ENCODE data around the gene RXRA. TPM values are rescaled to one million over a fixed set of nuclear protein-coding genes. Genes with fewer than 3 reads are reported as not detected.

Gene RXRA
- total RNA-seq, 1 donor: 26.4 TPM

- no peak overlapping the region for H2AFZ ChIP-seq (ENCODE audit: low read length)
- no peaks in the 10 kb centered on the region for H3K36me3 ChIP-seq (ENCODE audit: insufficient read depth, low read length)
- H3K27me3 ChIP-seq (ENCODE audit: insufficient read depth, low read length): no peaks in the 10 kb centered on the region
- H3K79me2 ChIP-seq (ENCODE audit: insufficient read depth, low read length): no peaks in the 10 kb centered on the region
- no peak for DNase-seq (ENCODE audit: insufficient read length, low spot score, missing footprints)
- H3K4me3 ChIP-seq (ENCODE audit: insufficient read depth, low read length): no peak overlapping the region
- H3K4me2 ChIP-seq (ENCODE audit: insufficient read depth, low read length): no peak overlapping the region
- no peaks in the 10 kb centered on the region for H4K20me1 ChIP-seq (ENCODE audit: insufficient read depth, low read length)
- no peak overlapping the region for H3K27ac ChIP-seq (ENCODE audit: low read depth, low read length)
- TF ChIP-seq CTCF (IDR thresholded peaks at IDR 0.05; ENCODE audit: extremely low read depth, low read depth, low read length): no peak
- no peaks in the 10 kb centered on the region for H3K4me1 ChIP-seq (ENCODE audit: insufficient read depth, low read length)
- peaks cover under 1% of the 10 kb centered on the region for H3K9me3 ChIP-seq (ENCODE audit: low read depth, low read length)
Measured at GRCh38 chr9:134466869-134467616, 140.8 kb downstream of the RXRA start.

DNA sequence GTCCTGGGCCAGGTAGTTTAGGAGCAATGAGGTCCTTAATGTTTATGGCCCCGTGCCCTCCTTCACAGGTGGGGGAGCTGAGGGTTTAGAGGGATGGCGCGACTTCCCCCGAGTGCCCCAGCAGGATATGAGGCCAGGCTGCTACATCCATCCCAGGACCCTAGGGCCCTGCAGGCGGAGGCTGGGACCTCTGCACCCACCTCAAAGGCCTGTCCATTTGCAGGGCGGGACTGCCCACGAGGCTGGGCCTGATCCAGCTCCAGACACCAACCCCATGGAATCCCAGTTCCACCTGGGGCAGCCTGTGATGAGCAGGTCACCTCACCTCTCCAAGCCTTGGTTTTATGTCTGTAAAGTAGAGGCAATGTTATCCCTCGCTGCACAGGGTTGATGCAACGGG, 142.1 kb downstream of the RXRA start:
- DNase-seq (ENCODE audit: insufficient read length, low spot score, missing footprints): no peak
- Histone ChIP-seq H3K27ac (ENCODE audit: low read depth, low read length) (no peak overlapping the region), H4K20me1 (ENCODE audit: insufficient read depth, low read length) (no peaks in the 10 kb centered on the region), H3K79me2 (ENCODE audit: insufficient read depth, low read length) (no peaks in the 10 kb centered on the region), H3K4me2 (ENCODE audit: insufficient read depth, low read length) (no peak overlapping the region), H3K4me3 (ENCODE audit: insufficient read depth, low read length) (no peak overlapping the region), H3K4me1 (ENCODE audit: insufficient read depth, low read length) (no peaks in the 10 kb centered on the region), H3K9me3 (ENCODE audit: low read depth, low read length) (no peaks in the 10 kb centered on the region), H3K36me3 (ENCODE audit: insufficient read depth, low read length) (no peaks in the 10 kb centered on the region), H3K27me3 (ENCODE audit: insufficient read depth, low read length) (no peaks in the 10 kb centered on the region), H2AFZ (ENCODE audit: low read length) (no peak overlapping the region)
- no peak for TF ChIP-seq CTCF (IDR thresholded peaks at IDR 0.05; ENCODE audit: extremely low read depth, low read depth, low read length)

DNA sequence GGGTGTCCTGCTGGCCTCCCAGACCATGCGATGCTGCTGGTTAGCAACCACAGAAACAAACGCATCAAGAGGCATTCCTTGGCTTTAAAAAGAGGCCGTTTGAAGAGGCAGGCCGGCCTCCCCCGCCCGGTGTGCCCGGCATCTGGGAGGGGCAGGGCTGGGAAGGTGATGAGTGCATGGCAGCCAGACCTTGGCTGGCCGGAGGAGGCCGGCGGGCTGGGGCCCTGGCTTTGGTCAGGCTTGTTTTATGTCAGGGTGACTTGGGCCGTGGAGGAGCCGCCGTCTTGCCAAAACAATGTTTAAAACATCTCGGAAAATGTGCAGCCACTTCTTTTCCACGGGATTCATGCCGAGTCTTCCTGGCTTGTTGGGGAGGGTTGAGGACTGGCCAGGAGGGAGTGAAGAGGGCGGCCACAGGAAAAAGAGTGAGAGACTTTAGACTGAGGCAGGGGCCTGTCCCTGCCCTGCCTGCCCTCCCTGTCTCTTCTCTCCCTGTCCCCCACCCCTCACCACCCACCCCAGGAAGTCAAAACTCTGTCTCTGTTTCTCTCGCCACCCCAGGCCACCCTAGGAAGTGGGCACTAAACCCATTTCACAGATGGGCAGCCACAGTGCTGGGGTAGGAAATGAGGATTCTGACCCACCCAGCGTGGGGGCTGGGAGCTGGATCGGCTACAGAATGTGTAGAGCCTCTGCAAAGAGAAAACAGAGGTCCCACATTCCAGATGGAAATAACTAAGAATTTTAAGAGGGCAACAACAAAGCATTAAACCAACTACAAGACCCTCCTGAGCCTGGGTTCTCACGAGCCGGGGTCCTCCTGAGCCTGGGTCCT, 143.0 kb downstream of the RXRA start:
- Histone ChIP-seq H3K4me2 (ENCODE audit: insufficient read depth, low read length) (no peak overlapping the region), H3K4me3 (ENCODE audit: insufficient read depth, low read length) (no peak overlapping the region), H4K20me1 (ENCODE audit: insufficient read depth, low read length) (no peaks in the 10 kb centered on the region), H3K79me2 (ENCODE audit: insufficient read depth, low read length) (no peaks in the 10 kb centered on the region), H3K9me3 (ENCODE audit: low read depth, low read length) (no peaks in the 10 kb centered on the region), H3K36me3 (ENCODE audit: insufficient read depth, low read length) (no peaks in the 10 kb centered on the region), H3K27me3 (ENCODE audit: insufficient read depth, low read length) (no peaks in the 10 kb centered on the region), H2AFZ (ENCODE audit: low read length) (no peak overlapping the region), H3K27ac (ENCODE audit: low read depth, low read length) (no peak overlapping the region), H3K4me1 (ENCODE audit: insufficient read depth, low read length) (peaks cover 9% of the 10 kb centered on the region)
- TF ChIP-seq CTCF (IDR thresholded peaks at IDR 0.05; ENCODE audit: extremely low read depth, low read depth, low read length): no peak
- no peak for DNase-seq (ENCODE audit: insufficient read length, low spot score, missing footprints)

GRCh38 chr9:134472256-134472655, 146.0 kb downstream of the RXRA start:
- no peak for DNase-seq (ENCODE audit: insufficient read length, low spot score, missing footprints)

More at GRCh38 chr9:134472256-134472655, 146.0 kb downstream of the RXRA start:
- no peak for TF ChIP-seq CTCF (IDR thresholded peaks at IDR 0.05; ENCODE audit: extremely low read depth, low read depth, low read length)
- Histone ChIP-seq H3K4me3 (ENCODE audit: insufficient read depth, low read length) (no peak overlapping the region), H3K4me1 (ENCODE audit: insufficient read depth, low read length) (peaks cover 23% of the 10 kb centered on the region), H4K20me1 (ENCODE audit: insufficient read depth, low read length) (no peaks in the 10 kb centered on the region), H3K4me2 (ENCODE audit: insufficient read depth, low read length) (no peak overlapping the region), H3K36me3 (ENCODE audit: insufficient read depth, low read length) (no peaks in the 10 kb centered on the region), H3K79me2 (ENCODE audit: insufficient read depth, low read length) (no peaks in the 10 kb centered on the region), H3K9me3 (ENCODE audit: low read depth, low read length) (no peaks in the 10 kb centered on the region), H3K27me3 (ENCODE audit: insufficient read depth, low read length) (no peaks in the 10 kb centered on the region), H2AFZ (ENCODE audit: low read length) (no peak overlapping the region), H3K27ac (ENCODE audit: low read depth, low read length) (no peak overlapping the region)
